ENCODE data around the gene PVALEF.

The PVALEF gene

DNA sequence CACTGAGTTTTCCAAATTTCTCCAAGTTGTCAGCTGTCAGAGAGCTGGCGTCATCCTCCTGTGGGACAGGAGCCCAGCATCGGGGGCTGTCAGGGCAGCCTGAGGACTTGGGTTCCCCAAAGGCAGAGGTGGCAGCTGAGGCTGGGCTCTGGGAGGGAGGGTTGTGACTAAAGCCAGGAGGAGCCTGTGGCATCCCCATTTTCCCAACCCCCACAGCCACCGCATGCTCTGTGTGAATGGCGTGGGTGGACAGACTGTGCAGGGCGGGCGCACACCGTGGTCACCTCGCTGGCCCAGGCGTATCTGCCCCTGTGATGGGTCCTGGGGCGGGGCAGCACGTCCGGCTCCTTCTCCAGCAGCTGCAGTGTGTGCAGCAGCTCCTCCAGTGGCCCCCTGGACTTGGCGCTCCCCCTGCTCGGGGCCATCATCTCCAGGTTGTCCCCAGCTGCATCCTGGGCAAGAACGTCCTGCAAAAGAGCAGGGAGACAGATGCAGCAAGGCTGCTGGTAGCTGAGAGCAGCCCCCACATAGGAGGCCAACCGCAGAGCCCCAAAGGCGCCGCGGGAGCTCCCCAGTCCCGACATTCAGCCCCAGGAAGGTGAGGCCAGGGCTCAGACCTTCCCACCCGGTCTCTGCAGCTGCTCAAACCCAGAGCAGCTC, 32.7 kb downstream of the PVALEF start:
- DNase-seq = no peak

DNA sequence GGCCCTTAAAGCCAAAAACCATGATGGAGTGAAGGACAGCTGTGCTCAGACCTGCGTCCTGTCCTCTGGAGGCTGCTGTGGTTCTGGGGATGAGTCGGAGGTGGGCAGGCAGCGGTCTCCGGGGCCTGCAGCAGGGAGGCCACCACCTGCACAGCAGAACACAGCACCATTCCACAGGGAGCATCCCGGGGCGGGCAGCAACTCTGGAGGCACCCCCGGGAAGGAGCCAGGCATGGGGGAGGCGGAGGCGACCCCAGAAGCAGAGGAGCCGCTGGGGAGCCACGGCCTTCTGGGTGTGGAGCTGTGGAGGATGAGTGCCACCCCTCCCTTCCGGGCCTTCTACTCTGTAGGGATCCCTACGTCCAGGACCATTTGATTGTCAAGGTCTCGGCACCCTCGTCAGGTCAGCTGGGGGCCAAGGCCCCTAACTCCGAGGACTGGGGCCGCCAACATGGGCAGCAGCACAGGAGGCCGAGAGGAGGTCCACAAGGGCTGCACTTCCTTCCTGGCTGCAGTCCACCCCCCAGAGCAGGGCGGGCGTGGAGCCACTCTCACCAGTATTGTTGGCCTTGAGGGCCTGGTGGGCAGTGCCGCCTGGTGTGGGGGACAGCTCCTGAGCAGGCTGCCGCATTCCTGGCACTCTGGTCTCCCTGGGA, 33.6 kb downstream of the PVALEF start:
- no peak for DNase-seq

More for the DNA sequence above, 32.7 kb downstream of the PVALEF start:
- no peak for ATAC-seq

DNA sequence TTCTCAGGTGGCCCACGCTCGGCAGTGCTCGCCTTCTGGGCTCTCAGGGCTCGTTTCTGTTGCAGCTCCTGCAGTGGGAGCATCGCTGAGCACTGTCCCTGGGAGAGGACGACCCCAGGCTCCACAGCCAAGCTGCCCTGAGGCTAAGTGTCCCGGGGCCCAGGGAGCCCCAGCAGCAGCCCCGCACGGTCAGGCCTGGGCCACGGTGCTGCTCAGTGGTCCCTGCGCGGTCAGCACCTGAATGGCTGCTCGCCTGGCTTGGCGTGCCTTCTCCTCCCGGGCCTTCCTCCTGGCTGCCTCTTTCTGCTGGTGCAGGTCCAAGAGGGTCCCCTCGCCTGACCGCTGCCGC, 34.1 kb downstream of the PVALEF start:
- DNase-seq = no peak
- ATAC-seq = no peak

More for the DNA sequence above, 33.6 kb downstream of the PVALEF start:
- no peak for ATAC-seq

DNA sequence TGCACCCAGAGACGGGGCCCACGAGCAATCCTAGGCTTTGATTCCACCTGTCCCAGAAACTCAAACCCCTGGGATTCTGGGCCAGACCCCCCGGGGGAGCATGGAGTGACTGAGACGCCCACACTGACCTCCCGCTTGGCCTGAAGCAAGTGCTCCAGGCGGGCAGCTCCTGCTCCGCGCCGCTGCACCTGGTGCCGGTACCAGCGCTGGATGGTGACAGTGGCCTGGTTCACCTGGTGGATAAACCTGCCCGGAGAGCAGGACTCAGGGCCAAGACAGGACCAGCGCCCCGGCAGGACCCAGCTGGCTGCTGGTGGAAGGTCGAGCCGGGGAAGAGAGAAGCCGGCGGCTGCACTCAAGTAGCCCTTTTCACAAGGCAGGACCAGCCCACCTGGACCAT, 34.9 kb downstream of the PVALEF start:
- ATAC-seq (no peak), DNase-seq (no peak)

DNA sequence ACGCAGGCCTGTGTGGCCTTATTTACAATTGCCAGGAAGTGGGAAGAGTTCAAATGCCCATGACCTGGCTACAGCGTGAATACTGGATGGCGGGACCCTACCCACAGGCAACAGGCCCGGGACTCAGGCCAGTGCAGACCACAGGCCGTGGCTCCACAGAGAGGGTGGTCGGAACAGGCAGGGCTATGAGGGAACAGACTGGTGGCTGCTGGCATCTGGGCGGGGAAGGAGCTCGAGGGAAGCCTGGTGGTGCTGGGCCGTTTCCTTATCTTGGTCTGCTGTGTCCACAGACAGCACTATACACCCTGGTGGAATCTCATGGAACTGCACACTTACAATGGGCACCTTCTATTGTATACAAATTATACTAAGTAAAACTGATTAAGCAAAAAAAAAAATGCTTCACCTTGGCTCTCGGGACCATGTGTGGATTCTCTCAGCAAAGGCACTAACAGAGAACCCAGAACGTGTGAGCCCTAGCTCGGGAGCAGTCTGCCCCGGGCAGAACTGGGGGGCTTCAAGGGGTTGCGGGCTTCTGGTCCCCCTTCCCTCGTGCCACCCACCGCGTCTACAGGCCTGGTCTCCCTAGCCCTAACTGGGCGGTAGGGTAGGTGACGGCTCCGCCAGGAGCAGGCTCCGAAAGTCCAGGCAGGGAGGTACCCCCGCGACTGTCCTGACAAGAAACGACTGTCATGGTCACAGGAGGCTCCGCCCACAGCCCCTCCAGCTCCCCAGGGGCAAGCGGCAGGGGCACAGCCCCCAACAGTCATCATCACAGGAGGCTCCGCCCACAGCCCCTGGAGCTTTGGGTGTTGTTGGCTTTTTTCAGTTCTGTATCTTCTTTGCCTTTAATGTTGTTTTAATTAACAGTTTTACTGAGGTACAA, 35.6 kb downstream of the PVALEF start:
- DNase-seq (peak; percentile 27), ATAC-seq (peak; percentile 48)

DNA sequence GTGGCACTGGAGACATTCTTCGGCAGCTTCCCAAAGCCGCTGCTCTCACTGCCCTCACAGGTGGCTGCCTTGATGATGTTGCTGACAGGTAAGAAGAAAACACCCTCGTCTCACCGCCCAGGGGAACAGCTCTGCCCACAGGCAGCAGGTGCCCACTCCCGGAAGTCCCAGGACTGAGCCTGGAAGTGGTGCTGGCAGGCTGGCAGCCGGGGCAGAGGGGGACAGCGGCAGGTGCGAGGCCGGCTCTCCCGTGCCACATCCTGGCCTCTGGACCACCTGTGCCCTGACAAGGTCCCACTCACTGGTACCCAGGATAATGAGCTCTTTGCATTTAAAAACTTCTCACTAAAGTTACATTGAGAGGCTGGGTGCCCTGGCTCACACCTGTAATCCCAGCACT, 37.0 kb downstream of the PVALEF start:
- ATAC-seq = no peak
- no peak for DNase-seq

DNA sequence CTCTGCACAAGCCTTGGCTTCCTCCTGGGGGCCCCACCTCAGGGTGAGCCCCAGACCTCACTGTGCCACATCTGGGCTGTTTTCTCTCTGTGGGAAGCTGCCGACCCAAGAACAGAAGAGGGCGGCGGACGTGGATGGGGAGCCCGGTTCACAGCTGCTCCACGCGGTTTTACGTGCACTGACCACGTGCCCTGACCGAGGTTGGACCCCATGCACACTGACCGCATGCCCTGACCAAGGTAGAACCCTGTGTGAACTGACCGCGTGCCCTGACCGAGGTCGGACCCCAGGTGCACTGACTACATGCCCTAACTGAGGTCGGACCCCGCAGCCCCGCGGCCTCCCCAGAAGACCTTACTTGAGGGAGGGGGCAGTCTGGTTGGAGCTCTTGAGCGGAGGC, 37.8 kb downstream of the PVALEF start:
- ATAC-seq = no peak
- DNase-seq = no peak

DNA sequence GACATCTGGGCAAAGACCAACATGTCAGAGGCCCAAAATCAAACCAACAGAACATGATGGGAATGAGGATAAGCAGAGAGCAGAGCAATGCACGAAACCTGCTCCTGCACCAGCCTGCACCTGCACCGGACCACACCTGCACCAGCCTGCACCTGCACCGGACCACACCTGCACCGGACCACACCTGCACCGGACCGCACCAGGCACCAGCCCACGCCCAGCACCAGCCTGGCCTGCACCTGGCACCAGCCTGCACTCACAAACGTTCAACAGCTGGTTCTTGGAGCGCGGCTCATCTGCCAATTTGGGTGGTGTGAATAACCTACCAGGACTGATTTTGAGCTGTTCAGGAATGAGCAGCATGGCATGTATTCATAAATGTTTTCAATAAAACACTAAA, 39.3 kb downstream of the PVALEF start:
- DNase-seq (no peak), ATAC-seq (no peak)

DNA sequence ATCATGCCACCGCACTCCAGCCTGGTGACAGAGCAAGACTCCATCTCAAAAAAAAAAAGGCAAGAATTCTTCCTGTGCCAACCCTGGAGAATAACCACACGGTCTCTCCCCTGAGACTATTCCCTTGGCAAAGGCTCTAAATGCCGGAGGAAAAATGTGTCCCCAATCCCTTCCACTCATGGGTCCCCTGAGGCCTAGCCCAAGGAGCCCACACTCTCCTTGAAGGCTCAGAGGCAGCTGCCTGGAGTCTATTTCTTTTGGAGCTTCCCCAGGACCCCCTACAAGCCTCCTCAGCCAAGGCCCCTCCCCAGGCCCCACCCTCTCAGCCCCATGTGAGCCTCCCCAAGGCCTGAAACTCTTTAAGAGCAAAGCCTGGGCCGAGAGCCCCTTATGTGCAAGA, 40.9 kb downstream of the PVALEF start:
- DNase-seq = no peak

DNA sequence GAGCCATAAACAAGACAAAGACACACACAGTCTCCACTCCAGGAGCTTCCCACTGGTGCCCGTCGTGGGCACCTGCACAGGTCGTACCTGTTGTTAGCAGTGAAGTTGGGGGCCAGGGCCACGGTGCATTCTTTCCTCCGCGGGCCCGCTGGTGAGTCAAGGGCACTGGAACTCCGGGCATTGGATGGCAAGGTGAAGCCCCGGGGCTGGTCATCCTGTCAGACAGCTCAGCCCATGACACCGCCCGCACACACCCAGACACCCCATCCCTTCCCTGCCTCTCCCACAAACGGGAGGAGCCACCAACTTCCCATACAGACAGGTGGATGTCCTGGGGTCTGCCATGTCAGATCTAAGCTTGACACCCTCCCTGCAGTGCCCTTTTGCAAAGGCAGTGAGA, 41.4 kb downstream of the PVALEF start:
- no peak for DNase-seq
- ATAC-seq = no peak

More for the DNA sequence above, 40.9 kb downstream of the PVALEF start:
- ATAC-seq = no peak

DNA sequence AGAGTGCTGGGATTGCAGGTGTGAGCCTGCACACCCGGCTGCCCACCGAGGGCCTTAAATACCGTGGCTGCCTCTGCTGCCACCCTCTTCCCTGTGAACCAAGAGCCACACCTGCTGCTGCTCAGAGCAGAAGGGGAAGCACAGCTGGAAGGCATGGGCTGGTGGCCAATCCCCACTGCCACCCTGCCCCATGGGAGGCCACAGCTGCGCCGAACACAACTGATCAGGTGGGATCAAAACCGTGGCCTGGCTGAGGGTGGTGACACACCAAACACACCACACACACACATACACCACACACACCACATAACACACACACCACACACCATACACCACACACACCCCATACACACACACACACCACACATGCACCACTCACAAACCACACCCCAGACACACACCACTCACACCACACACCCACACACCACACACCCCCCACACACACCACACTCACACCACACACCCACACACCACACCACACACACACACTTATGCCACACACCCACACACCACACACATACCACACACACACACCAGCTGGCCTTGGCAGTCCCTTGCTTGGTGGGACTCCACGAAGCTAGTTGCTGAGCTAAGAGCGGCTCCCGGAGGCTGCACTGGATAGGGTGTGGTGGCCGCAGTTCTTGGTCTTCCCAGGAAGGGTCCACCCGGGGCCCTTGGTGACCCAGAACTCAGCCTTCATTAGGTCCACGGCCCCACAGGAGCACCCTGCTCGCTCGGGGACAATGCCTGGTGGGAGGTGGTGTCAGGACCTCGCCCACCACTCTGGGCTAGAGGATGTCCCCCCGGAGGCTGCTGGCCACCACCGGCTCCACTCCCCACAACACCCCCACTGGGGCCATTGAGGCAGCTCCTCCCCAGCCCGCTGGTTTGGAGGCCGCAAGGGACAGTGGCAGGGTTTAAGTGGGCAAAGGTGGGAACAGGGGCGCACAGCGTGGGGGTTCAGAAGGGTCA, 42.6 kb downstream of the PVALEF start:
- DNase-seq (no peak), ATAC-seq (no peak)

DNA sequence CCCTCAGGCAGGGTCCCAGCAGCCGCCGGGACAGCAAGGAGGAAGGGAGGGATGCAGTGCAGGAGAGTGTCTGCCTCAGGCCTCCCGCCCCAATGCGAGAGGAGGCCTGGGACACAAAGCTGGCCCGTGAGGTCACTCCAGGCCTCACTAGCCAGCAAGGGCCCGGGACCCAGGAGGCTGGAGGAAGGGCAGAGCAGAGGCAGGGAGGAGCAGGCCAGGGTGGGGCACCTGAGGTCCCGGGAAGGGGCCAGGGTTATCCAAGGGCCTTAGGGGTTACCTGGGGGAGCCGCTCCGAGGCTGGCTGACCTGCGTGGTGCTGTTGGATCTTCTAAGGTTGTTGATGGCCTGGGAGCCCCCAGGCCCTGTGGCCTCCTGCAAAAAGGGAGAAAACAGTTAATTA, 43.3 kb downstream of the PVALEF start:
- no peak for DNase-seq
- ATAC-seq = no peak

DNA sequence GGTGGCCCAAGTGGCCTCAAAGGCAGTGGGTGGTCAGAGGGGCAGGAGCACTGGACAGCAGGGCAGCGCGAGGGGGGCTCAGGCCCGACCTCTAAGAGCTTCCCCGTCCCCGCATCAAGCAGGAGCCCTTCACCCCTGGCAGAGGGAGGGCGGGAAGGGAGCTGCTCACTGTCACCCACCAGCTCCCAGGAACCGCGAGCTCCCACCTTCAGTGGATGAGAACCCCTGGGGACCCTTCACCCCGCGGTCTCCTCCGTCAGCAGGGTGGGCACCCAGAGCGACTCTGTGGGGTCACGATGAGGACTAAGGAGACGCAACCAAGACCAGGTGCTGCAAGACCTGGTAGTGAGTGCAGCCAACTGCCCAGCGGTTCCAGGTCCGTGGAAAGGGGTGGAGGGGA, 43.8 kb downstream of the PVALEF start:
- ATAC-seq (no peak), DNase-seq (no peak)

DNA sequence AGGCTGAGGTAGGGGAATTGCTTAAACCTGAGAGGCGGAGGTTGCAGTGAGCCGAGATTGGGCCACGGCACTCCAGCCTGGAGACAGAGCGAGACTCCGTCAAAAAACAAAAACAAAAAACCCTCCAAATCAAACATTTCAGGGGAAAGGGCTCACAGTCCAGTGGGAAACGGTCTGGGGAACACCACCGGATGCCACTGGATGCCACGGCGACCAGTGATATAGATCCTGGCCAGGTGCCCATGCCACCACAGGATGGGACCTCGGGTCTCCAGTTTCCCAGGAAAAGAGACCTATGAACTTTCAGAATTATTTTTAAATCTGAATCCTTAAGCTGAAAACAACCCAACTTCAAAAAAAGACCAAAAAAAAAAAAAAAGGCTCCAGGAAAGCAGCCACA, 45.2 kb downstream of the PVALEF start:
- DNase-seq (no peak), ATAC-seq (no peak)

DNA sequence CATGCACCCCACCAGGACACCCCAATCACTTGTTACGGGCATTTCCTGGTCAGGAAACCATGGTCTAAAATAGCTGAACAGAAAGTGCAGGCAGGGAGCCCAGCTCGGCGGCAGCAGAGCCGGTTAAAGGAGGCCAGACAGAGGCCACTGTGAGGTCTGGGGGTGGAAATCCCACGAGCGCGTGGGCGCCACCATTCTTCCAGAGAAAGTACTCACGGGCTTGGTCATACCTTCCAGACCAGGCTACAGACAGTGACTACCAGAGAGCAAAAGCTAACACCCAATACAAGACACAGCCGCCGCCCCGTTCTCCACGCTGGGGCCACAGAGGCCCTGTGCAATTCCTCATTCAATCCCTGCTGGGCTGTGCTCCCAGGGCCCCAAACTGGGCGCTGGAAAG, 45.6 kb downstream of the PVALEF start:
- DNase-seq = no peak
- no peak for ATAC-seq

DNA sequence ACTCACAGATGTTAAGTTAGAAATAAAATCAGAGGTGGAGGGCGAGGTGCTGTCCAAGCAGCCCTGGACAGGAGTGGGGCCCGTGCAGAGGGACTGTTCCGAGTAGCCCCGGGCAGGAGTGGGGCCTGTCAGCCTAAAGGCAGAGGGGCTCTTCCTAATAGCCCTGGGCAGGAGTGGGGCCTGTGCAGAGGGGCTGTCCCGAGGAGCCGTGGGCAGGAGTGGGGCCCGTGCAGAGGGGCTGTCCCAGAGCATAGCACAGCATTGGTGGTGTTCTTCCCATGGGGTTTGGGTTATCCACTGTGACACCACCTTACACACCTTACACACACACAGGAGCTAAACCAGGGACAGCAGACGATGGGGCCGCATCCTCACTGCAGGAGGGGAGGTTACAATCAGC, 47.1 kb downstream of the PVALEF start:
- DNase-seq (no peak), ATAC-seq (no peak)

DNA sequence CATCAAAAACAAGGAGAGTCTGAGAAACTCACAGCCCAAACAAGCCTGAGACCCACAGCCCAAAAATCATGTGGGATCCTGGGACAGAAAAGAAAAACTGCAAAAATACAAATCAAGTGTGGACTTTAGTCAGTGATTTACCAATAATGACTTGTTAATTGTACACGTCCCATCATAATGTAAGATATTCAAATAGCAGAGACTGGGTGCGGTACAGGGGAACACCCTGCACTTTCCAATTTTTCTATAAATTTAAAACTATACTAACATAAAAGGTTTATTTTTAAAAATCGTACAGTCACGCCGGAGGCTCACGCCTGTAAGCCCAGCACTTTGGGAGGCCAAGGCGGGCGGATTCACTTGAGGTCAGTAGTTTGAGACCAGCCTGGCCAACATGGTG, 48.7 kb downstream of the PVALEF start:
- ATAC-seq = no peak
- DNase-seq = no peak

DNA sequence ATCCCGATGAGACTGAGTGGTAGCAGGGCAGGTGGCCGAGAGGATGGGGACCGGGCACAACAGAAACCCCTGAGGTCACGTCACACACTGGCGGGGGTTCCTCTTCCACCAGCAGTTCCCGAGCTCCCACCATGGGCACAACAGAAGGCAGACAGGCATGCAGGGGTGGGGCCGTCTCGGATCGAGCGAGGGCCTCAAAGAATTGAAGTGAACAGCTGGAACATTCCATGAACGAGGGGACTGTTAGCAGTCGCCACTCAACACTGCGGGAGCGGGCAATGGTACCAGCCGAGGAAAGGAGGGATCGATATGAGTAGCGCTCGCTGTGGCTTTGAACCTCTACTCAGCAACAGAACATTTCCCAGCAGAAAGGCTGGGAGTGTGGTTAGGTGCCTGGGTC, 52.2 kb downstream of the PVALEF start:
- ATAC-seq (no peak), DNase-seq (no peak)

DNA sequence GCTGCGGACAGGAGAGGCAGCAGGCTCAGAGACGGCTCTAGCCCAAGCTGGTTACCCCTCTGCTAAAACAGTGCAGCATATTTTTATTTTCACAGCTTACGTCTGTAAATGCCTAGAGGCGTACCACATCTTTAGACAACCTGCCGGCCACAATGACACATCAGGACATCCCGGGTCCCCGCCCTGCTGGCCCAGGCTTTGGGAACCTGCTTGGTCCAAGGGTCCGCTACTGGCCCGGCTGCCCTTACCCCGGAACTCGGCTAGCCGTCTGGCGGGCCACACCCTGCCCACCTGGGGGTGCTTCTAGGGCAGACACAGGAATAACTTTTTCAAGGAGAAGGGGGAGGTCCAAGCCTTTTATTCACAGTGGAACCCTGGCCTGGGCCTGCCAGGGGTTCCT, 53.2 kb downstream of the PVALEF start:
- DNase-seq (no peak), ATAC-seq (no peak)

DNA sequence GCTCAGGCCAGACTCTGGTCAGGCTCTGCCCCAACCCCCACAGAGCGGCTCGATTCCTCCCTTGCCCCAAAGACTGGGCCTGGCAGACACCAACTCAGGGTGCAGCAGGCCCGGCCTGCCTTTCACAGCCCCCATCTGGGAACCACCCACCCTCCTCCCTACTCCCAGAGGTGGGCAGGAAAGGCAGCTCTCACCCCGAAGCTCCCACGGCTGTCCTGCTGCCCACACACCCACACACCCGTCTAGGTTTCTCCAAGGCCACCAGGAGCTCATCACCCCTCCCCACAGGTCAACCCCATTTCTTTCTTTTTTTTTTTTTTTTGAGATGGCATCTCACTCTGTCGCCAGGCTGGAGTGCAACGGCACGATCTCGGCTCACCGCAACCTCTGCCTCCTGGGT, 53.7 kb downstream of the PVALEF start:
- no peak for ATAC-seq
- DNase-seq = no peak

DNA sequence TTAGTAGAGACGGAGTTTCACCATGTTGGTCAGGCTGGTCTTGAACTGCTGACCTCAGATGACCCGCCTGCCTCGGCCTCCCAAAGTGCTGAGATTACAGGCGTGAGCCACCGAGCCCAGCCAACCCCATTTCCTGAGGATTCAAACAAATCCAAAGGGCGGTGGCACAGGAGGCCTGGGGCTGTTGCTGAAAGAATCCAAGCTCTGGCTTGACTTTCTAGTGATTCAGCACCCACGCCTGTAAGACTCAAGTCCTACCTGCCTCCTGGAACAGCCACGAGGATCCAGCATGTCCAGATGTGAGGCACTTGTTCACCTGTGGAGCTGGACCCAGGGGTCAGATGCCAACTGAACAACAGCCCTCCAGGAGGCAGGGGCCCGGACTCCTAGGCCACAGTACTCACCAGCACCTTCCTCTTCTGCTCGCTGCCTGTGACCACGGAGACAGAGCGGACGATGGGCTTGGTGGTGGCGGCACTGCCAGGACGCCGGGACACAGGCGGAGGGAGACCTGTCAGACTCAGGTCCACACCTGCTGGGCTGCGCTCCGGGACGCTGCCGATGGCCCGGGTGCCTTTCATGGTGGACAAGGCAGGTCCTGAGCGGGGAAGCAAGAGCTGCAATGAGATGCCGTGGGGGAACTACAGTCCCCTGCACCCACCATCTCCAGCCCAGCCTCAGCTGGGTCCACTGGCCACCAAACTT, 54.3 kb downstream of the PVALEF start:
- DNase-seq = no peak
- no peak for ATAC-seq

All from stimulated activated naive CD8-positive, alpha-beta T cell treated with anti-CD3 and anti-CD28 coated beads, Interleukin-15, Interleukin-2, amounts not matched to agents 100 U/mL and 50 U/mL, for 24 hours (primary cell).